Nephron (organoid): ENCODE data around the gene MAD1L1.
A peak's percentile ranks its signal among the peaks of the same experiment; 100 is the strongest.

Experiments used
- H3K27ac Mint-ChIP-seq, 3 experiments: 2 replicates each; pipeline ENCODE4 v1.8.0; 2020; ENCODE audit warnings: mixed read lengths in 3 of 3, mild to moderate bottlenecking in 2 of 3, moderate library complexity in 1 of 3
- H3K27me3 Mint-ChIP-seq: 2 replicates; pipeline ENCODE4 v1.8.0; 2021; ENCODE audit warnings: low read depth, mild to moderate bottlenecking, moderate library complexity, mixed read lengths
- H3K36me3 Mint-ChIP-seq: 2 replicates; pipeline ENCODE4 v1.8.0; 2020; ENCODE audit warnings: low read depth, mixed read lengths
- H3K4me1 Mint-ChIP-seq: 2 replicates; pipeline ENCODE4 v1.8.0; 2020; ENCODE audit warnings: mixed read lengths
- H3K4me3 Mint-ChIP-seq, 3 experiments: 2 replicates each; pipeline ENCODE4 v1.8.0; 2020; ENCODE audit warnings: mild to moderate bottlenecking in 3 of 3, mixed read lengths in 3 of 3, moderate library complexity in 2 of 3
- H3K9me3 Mint-ChIP-seq: 2 replicates; pipeline ENCODE4 v1.8.0; 2020; ENCODE audit warnings: mixed read lengths
- CTCF ChIP-seq, 3 experiments: fragments of 200-600 bp; sonication (generic); IDR thresholded peaks; one replicate each; pipeline ENCODE4 v1.5.0; 2021; ENCODE audit warnings: antibody characterized with exemption in 3 of 3; ENCODE audit not compliant: unreplicated experiment in 3 of 3

MAD1L1 gene

GRCh38 chr7:2115760-2116447 lies 116.8 kb downstream of the MAD1L1 start:
- peaks cover 27% of the 10 kb centered on the region for H3K4me1 Mint-ChIP-seq
- H3K36me3 Mint-ChIP-seq: peaks cover 35% of the 10 kb centered on the region
- TF ChIP-seq CTCF (IDR thresholded peaks at IDR 0.05; ENCODE audit: unreplicated experiment in 3 of 3): no peak
- H3K27ac Mint-ChIP-seq: no peak overlapping the region
- H3K27me3 Mint-ChIP-seq: peaks cover 8% of the 10 kb centered on the region
- H3K9me3 Mint-ChIP-seq: no peaks in the 10 kb centered on the region
- no peak overlapping the region for H3K4me3 Mint-ChIP-seq

- peaks cover 8% of the 10 kb centered on the region for H3K27me3 Mint-ChIP-seq
- no peak overlapping the region for H3K4me3 Mint-ChIP-seq
- peaks cover 34% of the 10 kb centered on the region for H3K4me1 Mint-ChIP-seq
- H3K27ac Mint-ChIP-seq: no peak overlapping the region
- peaks cover 35% of the 10 kb centered on the region for H3K36me3 Mint-ChIP-seq
- TF ChIP-seq CTCF (IDR thresholded peaks at IDR 0.05; ENCODE audit: unreplicated experiment in 3 of 3): no peak
- no peaks in the 10 kb centered on the region for H3K9me3 Mint-ChIP-seq
Observed at GRCh38 chr7:2114926-2115759, 117.6 kb downstream of the MAD1L1 start.

- no peak overlapping the region for H3K4me3 Mint-ChIP-seq
- peaks cover 35% of the 10 kb centered on the region for H3K36me3 Mint-ChIP-seq
- no peak for TF ChIP-seq CTCF (IDR thresholded peaks at IDR 0.05; ENCODE audit: unreplicated experiment in 3 of 3)
- H3K9me3 Mint-ChIP-seq: no peaks in the 10 kb centered on the region
- peaks cover 45% of the 10 kb centered on the region for H3K4me1 Mint-ChIP-seq
- H3K27ac Mint-ChIP-seq: no peak overlapping the region
- peaks cover 8% of the 10 kb centered on the region for H3K27me3 Mint-ChIP-seq
Observed at GRCh38 chr7:2114052-2114451, 118.7 kb downstream of the MAD1L1 start.

GRCh38 chr7:2112261-2113198 lies 120.2 kb downstream of the MAD1L1 start:
- Mint-ChIP-seq H3K27me3 (peaks cover 8% of the 10 kb centered on the region), H3K36me3 (peaks cover 35% of the 10 kb centered on the region), H3K4me3 (no peak overlapping the region), H3K4me1 (peaks cover 58% of the 10 kb centered on the region), H3K27ac (peak overlapping the region in 2 of 3 experiments; percentile 64 to 76), H3K9me3 (no peaks in the 10 kb centered on the region)
- no peak for TF ChIP-seq CTCF (IDR thresholded peaks at IDR 0.05; ENCODE audit: unreplicated experiment in 3 of 3)

- Mint-ChIP-seq H3K9me3 (no peaks in the 10 kb centered on the region), H3K4me3 (no peak overlapping the region), H3K36me3 (peaks cover 35% of the 10 kb centered on the region), H3K4me1 (peaks cover 60% of the 10 kb centered on the region), H3K27ac (peak overlapping the region; percentile 76 to 92 (median 86)), H3K27me3 (peaks cover 8% of the 10 kb centered on the region)
- TF ChIP-seq CTCF (IDR thresholded peaks at IDR 0.05; ENCODE audit: unreplicated experiment in 3 of 3): no peak
Observed at GRCh38 chr7:2111568-2111967, 121.2 kb downstream of the MAD1L1 start.
